GM18517 (cell line): Measurements from ENCODE around the gene HDLBP.
A peak's percentile ranks its signal among the peaks of the same experiment; 100 is the strongest.

Experiments used
- ATAC-seq: cut with Tn5 transposase; IDR thresholded peaks from one replicate; pipeline ENCODE4 v1.9.1; 2021; ENCODE audit warnings: mild to moderate bottlenecking, moderate library complexity; ENCODE audit not compliant: unreplicated experiment

Gene HDLBP

GRCh38 chr2:241315093-241315878 is at the start of gene HDLBP:
HDLBP (minus strand) TSS chr2:241315672; CDS start chr2:241266869, 48,803 bp downstream.
- peak; percentile 67 for ATAC-seq

GRCh38 chr2:241364781-241365180 is 49.3 kb upstream of the HDLBP start:
- no peak for ATAC-seq

GRCh38 chr2:241363426-241363825 is 48.0 kb upstream of the HDLBP start:
- ATAC-seq: no peak

- no peak for ATAC-seq
Measured at GRCh38 chr2:241359481-241360045, 44.1 kb upstream of the HDLBP start.

- ATAC-seq: peak; percentile 52
Measured at GRCh38 chr2:241358470-241358869, 43.0 kb upstream of the HDLBP start.

- no peak for ATAC-seq
Measured at GRCh38 chr2:241357531-241357930, 42.1 kb upstream of the HDLBP start.

GRCh38 chr2:241356871-241357260 is 41.4 kb upstream of the HDLBP start:
- no peak for ATAC-seq

- peak; percentile 75 for ATAC-seq
Measured at GRCh38 chr2:241355983-241356870, 40.8 kb upstream of the HDLBP start, which contains the start of gene FARP2. FARP2 (plus strand) TSS chr2:241356285; CDS start chr2:241373108, 16,823 bp downstream.

GRCh38 chr2:241354668-241355658 is 39.5 kb upstream of the HDLBP start:
- no peak for ATAC-seq

- no peak for ATAC-seq
Measured at GRCh38 chr2:241352227-241352626, 36.8 kb upstream of the HDLBP start.

- ATAC-seq: no peak
Measured at GRCh38 chr2:241351640-241352031, 36.2 kb upstream of the HDLBP start.

GRCh38 chr2:241350878-241351639 is 35.6 kb upstream of the HDLBP start:
- ATAC-seq: no peak

- no peak for ATAC-seq
Measured at GRCh38 chr2:241350530-241350877, 35.0 kb upstream of the HDLBP start.

- ATAC-seq: no peak
Measured at GRCh38 chr2:241349941-241350340, 34.5 kb upstream of the HDLBP start.

- no peak for ATAC-seq
Measured at GRCh38 chr2:241344925-241345651, 29.6 kb upstream of the HDLBP start.

- no peak for ATAC-seq
Measured at GRCh38 chr2:241340631-241341163, 25.2 kb upstream of the HDLBP start.

- ATAC-seq: no peak
Measured at GRCh38 chr2:241339839-241340630, 24.6 kb upstream of the HDLBP start.

GRCh38 chr2:241334813-241335212 is 19.3 kb upstream of the HDLBP start:
- no peak for ATAC-seq
